ENCODE measurements around the gene TCF19. TPM values are rescaled to one million over a fixed set of nuclear protein-coding genes. Genes with fewer than 3 reads are reported as not detected.

TCF19 gene
- total RNA-seq, 1 donor from 2014 or later: 6.4 TPM

GRCh38 chr6:31126396-31127175 is 31.8 kb upstream of the TCF19 start:
- Histone ChIP-seq H3K27me3 (ENCODE audit: control insufficient read depth, insufficient read depth, low read length) (no peaks in the 10 kb centered on the region), H3K36me3 (ENCODE audit: control insufficient read depth, insufficient read depth, low read length) (no peaks in the 10 kb centered on the region), H3K4me3 (ENCODE audit: low read depth, low read length) (no peak overlapping the region)
- TF ChIP-seq CTCF (IDR thresholded peaks at IDR 0.05; ENCODE audit: insufficient read depth, low read length, poor library complexity, severe bottlenecking): no peak
- DNase-seq (ENCODE audit: low read depth): no peak

- H3K4me3 ChIP-seq (ENCODE audit: low read depth, low read length): no peak overlapping the region
- DNase-seq (ENCODE audit: low read depth): no peak
- H3K27me3 ChIP-seq (ENCODE audit: control insufficient read depth, insufficient read depth, low read length): no peaks in the 10 kb centered on the region
- no peaks in the 10 kb centered on the region for H3K36me3 ChIP-seq (ENCODE audit: control insufficient read depth, insufficient read depth, low read length)
- TF ChIP-seq CTCF (IDR thresholded peaks at IDR 0.05; ENCODE audit: insufficient read depth, low read length, poor library complexity, severe bottlenecking): peak; percentile 91
These were observed 30.2 kb upstream of the TCF19 start for GRCh38 chr6:31128093-31128676.

GRCh38 chr6:31129130-31129529 is 29.3 kb upstream of the TCF19 start:
- Histone ChIP-seq H3K36me3 (ENCODE audit: control insufficient read depth, insufficient read depth, low read length) (no peaks in the 10 kb centered on the region), H3K27me3 (ENCODE audit: control insufficient read depth, insufficient read depth, low read length) (no peaks in the 10 kb centered on the region), H3K4me3 (ENCODE audit: low read depth, low read length) (no peak overlapping the region)
- TF ChIP-seq CTCF (IDR thresholded peaks at IDR 0.05; ENCODE audit: insufficient read depth, low read length, poor library complexity, severe bottlenecking): no peak
- no peak for DNase-seq (ENCODE audit: low read depth)

GRCh38 chr6:31130751-31131150 is 27.6 kb upstream of the TCF19 start:
- no peak for TF ChIP-seq CTCF (IDR thresholded peaks at IDR 0.05; ENCODE audit: insufficient read depth, low read length, poor library complexity, severe bottlenecking)
- no peak for DNase-seq (ENCODE audit: low read depth)
- no peak overlapping the region for H3K4me3 ChIP-seq (ENCODE audit: low read depth, low read length)
- no peaks in the 10 kb centered on the region for H3K27me3 ChIP-seq (ENCODE audit: control insufficient read depth, insufficient read depth, low read length)
- H3K36me3 ChIP-seq (ENCODE audit: control insufficient read depth, insufficient read depth, low read length): no peaks in the 10 kb centered on the region

- no peak for DNase-seq (ENCODE audit: low read depth)
- H3K36me3 ChIP-seq (ENCODE audit: control insufficient read depth, insufficient read depth, low read length): no peaks in the 10 kb centered on the region
- H3K27me3 ChIP-seq (ENCODE audit: control insufficient read depth, insufficient read depth, low read length): no peaks in the 10 kb centered on the region
- no peak overlapping the region for H3K4me3 ChIP-seq (ENCODE audit: low read depth, low read length)
- no peak for TF ChIP-seq CTCF (IDR thresholded peaks at IDR 0.05; ENCODE audit: insufficient read depth, low read length, poor library complexity, severe bottlenecking)
These were observed 26.8 kb upstream of the TCF19 start for GRCh38 chr6:31131595-31131994.
